ENCODE results near the gene SLC22A4. TPM values are rescaled to one million over a fixed set of nuclear protein-coding genes. Genes with fewer than 3 reads are reported as not detected.

Gene SLC22A4
- total RNA-seq, 2 experiments from 2014 or later = 0.10 to 0.28 TPM

GRCh38 chr5:132376694-132377641 lies 82.8 kb downstream of the SLC22A4 start:
- POLR2A ChIA-PET = no interaction called here
- Mint-ChIP-seq H3K36me3 (ENCODE audit: low read depth) (no peaks in the 10 kb centered on the region), H3K27ac (no peak overlapping the region), H3K27me3 (no peaks in the 10 kb centered on the region), H3K4me3 (no peak overlapping the region), H3K4me1 (peaks cover 2% of the 10 kb centered on the region), H3K9me3 (no peaks in the 10 kb centered on the region)
- CTCF ChIA-PET = no interaction called here
- no peak for DNase-seq

GRCh38 chr5:132377738-132378137 lies 83.5 kb downstream of the SLC22A4 start:
- POLR2A ChIA-PET = no interaction called here
- Mint-ChIP-seq H3K27ac (no peak overlapping the region), H3K4me1 (no peaks in the 10 kb centered on the region), H3K9me3 (no peaks in the 10 kb centered on the region), H3K36me3 (ENCODE audit: low read depth) (no peaks in the 10 kb centered on the region), H3K27me3 (no peaks in the 10 kb centered on the region), H3K4me3 (no peak overlapping the region)
- DNase-seq = no peak
- CTCF ChIA-PET = interaction anchor here (1.1 kb wide), 1 partner anchor 129 kb away, joined by 3 read pairs; no protein-coding TSS in a partner anchor

GRCh38 chr5:132378580-132378979 lies 84.4 kb downstream of the SLC22A4 start:
- Mint-ChIP-seq H3K9me3 (no peaks in the 10 kb centered on the region), H3K27me3 (no peaks in the 10 kb centered on the region), H3K4me1 (no peaks in the 10 kb centered on the region), H3K36me3 (ENCODE audit: low read depth) (no peaks in the 10 kb centered on the region), H3K27ac (no peak overlapping the region), H3K4me3 (no peak overlapping the region)
- CTCF ChIA-PET = interaction anchor here (1.0 to 1.9 kb wide), 6 partner anchors 9 to 140 kb away, joined by 3 to 6 read pairs (median 3); partner anchors contain the start of gene SLC22A5
- no peak for DNase-seq
- POLR2A ChIA-PET = interaction anchor here (1.1 kb wide), 1 partner anchor 11 kb away, joined by 3 read pairs; no protein-coding TSS in a partner anchor

- ChIA-PET CTCF (interaction anchor here (1.9 kb wide), 1 partner anchor 142 kb away, joined by 5 read pairs; no protein-coding TSS in a partner anchor), POLR2A (no interaction called here)
- H3K4me1 Mint-ChIP-seq = no peaks in the 10 kb centered on the region
- no peak for DNase-seq
- H3K9me3 Mint-ChIP-seq = no peaks in the 10 kb centered on the region
- no peak overlapping the region for H3K4me3 Mint-ChIP-seq
- no peaks in the 10 kb centered on the region for H3K36me3 Mint-ChIP-seq (ENCODE audit: low read depth)
- H3K27ac Mint-ChIP-seq = no peak overlapping the region
- no peaks in the 10 kb centered on the region for H3K27me3 Mint-ChIP-seq
Observed at GRCh38 chr5:132380047-132380446, 85.9 kb downstream of the SLC22A4 start.

- DNase-seq = no peak
- Mint-ChIP-seq H3K4me3 (no peak overlapping the region), H3K9me3 (no peaks in the 10 kb centered on the region), H3K27ac (no peak overlapping the region), H3K27me3 (no peaks in the 10 kb centered on the region), H3K4me1 (peaks cover 6% of the 10 kb centered on the region), H3K36me3 (ENCODE audit: low read depth) (no peaks in the 10 kb centered on the region)
- POLR2A ChIA-PET = no interaction called here
- CTCF ChIA-PET = interaction anchor here (1.4 kb wide), 1 partner anchor 120 kb away, joined by 3 read pairs; no protein-coding TSS in a partner anchor
Observed at GRCh38 chr5:132380741-132381140, 86.5 kb downstream of the SLC22A4 start.

- Mint-ChIP-seq H3K4me3 (no peak overlapping the region), H3K27ac (no peak overlapping the region), H3K36me3 (ENCODE audit: low read depth) (no peaks in the 10 kb centered on the region), H3K9me3 (no peaks in the 10 kb centered on the region), H3K27me3 (no peaks in the 10 kb centered on the region), H3K4me1 (peaks cover 14% of the 10 kb centered on the region)
- DNase-seq = no peak
- ChIA-PET POLR2A (no interaction called here), CTCF (interaction anchor here (1.4 kb wide), 1 partner anchor 119 kb away, joined by 3 read pairs; no protein-coding TSS in a partner anchor)
Observed at GRCh38 chr5:132381614-132382013, 87.4 kb downstream of the SLC22A4 start.

GRCh38 chr5:132383261-132383660 lies 89.1 kb downstream of the SLC22A4 start:
- ChIA-PET POLR2A (no interaction called here), CTCF (interaction anchor here (10.8 kb wide), 1 partner anchor 118 kb away, joined by 333 read pairs; no protein-coding TSS in a partner anchor)
- Mint-ChIP-seq H3K4me1 (peaks cover 27% of the 10 kb centered on the region), H3K36me3 (ENCODE audit: low read depth) (no peaks in the 10 kb centered on the region), H3K9me3 (no peaks in the 10 kb centered on the region), H3K27ac (no peak overlapping the region), H3K27me3 (no peaks in the 10 kb centered on the region), H3K4me3 (no peak overlapping the region)
- DNase-seq = no peak

GRCh38 chr5:132383984-132384383 lies 89.8 kb downstream of the SLC22A4 start:
- Mint-ChIP-seq H3K9me3 (no peaks in the 10 kb centered on the region), H3K4me3 (no peak overlapping the region), H3K4me1 (peaks cover 33% of the 10 kb centered on the region), H3K36me3 (ENCODE audit: low read depth) (peaks cover 2% of the 10 kb centered on the region), H3K27ac (no peak overlapping the region), H3K27me3 (no peaks in the 10 kb centered on the region)
- DNase-seq = no peak
- ChIA-PET POLR2A (interaction anchor here (0.8 kb wide), 1 partner anchor 99 kb away, joined by 3 read pairs; no protein-coding TSS in a partner anchor), CTCF (interaction anchor here (0.9 to 10.8 kb wide), 2 partner anchors 117 to 354 kb away, joined by 3 to 333 read pairs; partner anchors contain the start of gene KIF3A)

GRCh38 chr5:132384506-132385050 lies 90.4 kb downstream of the SLC22A4 start:
- Mint-ChIP-seq H3K27me3 (no peaks in the 10 kb centered on the region), H3K27ac (no peak overlapping the region), H3K4me1 (peaks cover 38% of the 10 kb centered on the region), H3K4me3 (no peak overlapping the region), H3K36me3 (ENCODE audit: low read depth) (peaks cover 4% of the 10 kb centered on the region), H3K9me3 (no peaks in the 10 kb centered on the region)
- POLR2A ChIA-PET = interaction anchor here (0.8 kb wide), 1 partner anchor 99 kb away, joined by 3 read pairs; no protein-coding TSS in a partner anchor
- no peak for DNase-seq
- CTCF ChIA-PET = interaction anchor here (0.9 to 10.8 kb wide), 3 partner anchors 41 to 353 kb away, joined by 3 to 333 read pairs (median 10); partner anchors contain the start of gene KIF3A

- peaks cover 48% of the 10 kb centered on the region for H3K4me1 Mint-ChIP-seq
- peaks cover 4% of the 10 kb centered on the region for H3K36me3 Mint-ChIP-seq (ENCODE audit: low read depth)
- peak overlapping the region; percentile 53 for H3K27ac Mint-ChIP-seq
- CTCF ChIA-PET = interaction anchor here (0.6 to 10.8 kb wide), 16 partner anchors 10 to 435 kb away, joined by 3 to 333 read pairs (median 7); no protein-coding TSS in a partner anchor
- peak; percentile 73 for DNase-seq
- H3K4me3 Mint-ChIP-seq = no peak overlapping the region
- H3K27me3 Mint-ChIP-seq = no peaks in the 10 kb centered on the region
- POLR2A ChIA-PET = interaction anchor here (0.5 to 12.1 kb wide), 8 partner anchors 25 to 249 kb away, joined by 3 to 138 read pairs (median 5); no protein-coding TSS in a partner anchor
- H3K9me3 Mint-ChIP-seq = no peaks in the 10 kb centered on the region
Observed at GRCh38 chr5:132385326-132386105, 91.3 kb downstream of the SLC22A4 start.

GRCh38 chr5:132386644-132387286 lies 92.6 kb downstream of the SLC22A4 start:
- H3K36me3 Mint-ChIP-seq (ENCODE audit: low read depth) = peaks cover 4% of the 10 kb centered on the region
- DNase-seq = peak; percentile 83
- ChIA-PET POLR2A (interaction anchor here (0.6 to 12.1 kb wide), 11 partner anchors 24 to 139 kb away, joined by 3 to 138 read pairs (median 5); partner anchors contain the start of gene IRF1), CTCF (interaction anchor here (0.6 to 10.8 kb wide), 32 partner anchors 8 to 441 kb away, joined by 3 to 333 read pairs (median 5); partner anchors contain the start of genes IRF1 and SLC22A5)
- peak overlapping the region; percentile 31 for H3K27ac Mint-ChIP-seq
- H3K4me1 Mint-ChIP-seq = peaks cover 52% of the 10 kb centered on the region
- no peaks in the 10 kb centered on the region for H3K27me3 Mint-ChIP-seq
- H3K9me3 Mint-ChIP-seq = no peaks in the 10 kb centered on the region
- H3K4me3 Mint-ChIP-seq = no peak overlapping the region
